HG02759 (cell line): ENCODE results near the gene EEF1G.
A peak's percentile ranks its signal among the peaks of the same experiment; 100 is the strongest.

Source experiments
- ATAC-seq: cut with Tn5 transposase; IDR thresholded peaks from one replicate; pipeline ENCODE4 v1.9.1; 2021; ENCODE audit warnings: mild to moderate bottlenecking, moderate library complexity; ENCODE audit not compliant: unreplicated experiment

EEF1G gene

DNA sequence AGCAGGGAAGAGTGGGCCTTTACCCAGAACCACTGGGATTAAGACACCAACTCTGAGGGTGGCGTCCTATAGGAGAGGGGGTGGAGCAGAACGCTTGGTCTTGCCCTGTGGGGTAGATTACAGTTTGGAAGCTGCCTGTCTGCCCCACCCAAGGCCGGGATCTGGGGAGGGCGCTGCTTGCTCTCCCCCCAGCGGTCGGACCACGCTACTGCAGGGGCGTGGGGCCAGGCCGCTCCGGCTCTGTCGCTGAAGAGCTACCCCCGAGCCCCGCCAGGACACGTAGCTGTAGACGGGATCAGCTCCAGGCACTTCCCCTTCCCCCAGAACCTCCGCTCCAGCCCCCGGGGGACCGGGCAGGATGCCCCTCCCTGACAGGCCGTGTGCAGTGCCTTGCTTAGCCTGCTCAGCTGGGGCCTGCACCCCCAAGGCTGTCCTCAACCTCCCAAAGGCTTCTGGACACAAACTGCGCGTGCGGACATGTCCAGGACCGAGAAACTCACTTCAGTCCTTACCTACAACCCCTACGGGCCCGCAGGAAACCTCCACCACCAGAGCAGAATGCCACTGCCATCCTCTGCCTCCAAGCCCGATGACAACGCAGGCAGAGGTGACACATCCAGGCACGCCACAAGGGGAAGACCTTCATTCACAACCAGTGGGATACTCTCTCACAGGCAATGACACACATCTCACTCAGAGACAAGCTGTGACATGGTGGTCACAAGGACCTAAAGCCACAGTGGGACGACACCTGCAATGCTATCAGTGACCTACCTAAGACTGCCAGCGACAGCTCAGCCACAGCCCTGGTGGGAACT, 30.7 kb downstream of the EEF1G start:
- no peak for ATAC-seq

DNA sequence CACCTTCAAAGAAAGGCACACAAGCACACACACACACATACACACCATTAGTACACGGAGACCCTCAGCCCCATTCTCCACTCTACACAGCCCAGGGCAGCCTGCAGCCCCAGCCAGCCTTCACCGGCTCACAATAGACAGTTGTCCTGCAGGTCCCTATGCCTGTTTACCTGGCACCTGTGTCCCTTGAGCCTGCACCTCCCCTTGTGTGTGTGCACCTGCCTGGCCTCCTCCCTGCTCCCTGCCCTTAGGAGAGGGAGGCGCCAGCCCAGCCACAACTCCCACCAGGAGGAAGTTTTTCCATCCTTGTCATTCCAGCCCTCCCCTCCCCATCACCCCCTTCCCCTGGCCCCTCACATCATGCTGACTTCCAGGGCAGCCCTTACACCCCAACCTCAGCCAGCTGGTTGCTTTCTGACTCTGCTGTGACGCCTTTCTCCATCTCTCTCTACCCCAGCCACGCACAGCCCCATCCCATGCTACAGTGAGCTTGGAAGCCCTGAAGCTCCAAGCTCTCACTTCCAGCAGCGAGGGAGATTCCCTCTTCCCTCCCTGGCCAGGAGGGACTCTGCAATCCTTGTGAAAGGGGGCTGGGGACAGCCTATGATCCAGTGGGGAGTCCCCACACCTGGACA, 31.5 kb downstream of the EEF1G start:
- ATAC-seq = no peak

DNA sequence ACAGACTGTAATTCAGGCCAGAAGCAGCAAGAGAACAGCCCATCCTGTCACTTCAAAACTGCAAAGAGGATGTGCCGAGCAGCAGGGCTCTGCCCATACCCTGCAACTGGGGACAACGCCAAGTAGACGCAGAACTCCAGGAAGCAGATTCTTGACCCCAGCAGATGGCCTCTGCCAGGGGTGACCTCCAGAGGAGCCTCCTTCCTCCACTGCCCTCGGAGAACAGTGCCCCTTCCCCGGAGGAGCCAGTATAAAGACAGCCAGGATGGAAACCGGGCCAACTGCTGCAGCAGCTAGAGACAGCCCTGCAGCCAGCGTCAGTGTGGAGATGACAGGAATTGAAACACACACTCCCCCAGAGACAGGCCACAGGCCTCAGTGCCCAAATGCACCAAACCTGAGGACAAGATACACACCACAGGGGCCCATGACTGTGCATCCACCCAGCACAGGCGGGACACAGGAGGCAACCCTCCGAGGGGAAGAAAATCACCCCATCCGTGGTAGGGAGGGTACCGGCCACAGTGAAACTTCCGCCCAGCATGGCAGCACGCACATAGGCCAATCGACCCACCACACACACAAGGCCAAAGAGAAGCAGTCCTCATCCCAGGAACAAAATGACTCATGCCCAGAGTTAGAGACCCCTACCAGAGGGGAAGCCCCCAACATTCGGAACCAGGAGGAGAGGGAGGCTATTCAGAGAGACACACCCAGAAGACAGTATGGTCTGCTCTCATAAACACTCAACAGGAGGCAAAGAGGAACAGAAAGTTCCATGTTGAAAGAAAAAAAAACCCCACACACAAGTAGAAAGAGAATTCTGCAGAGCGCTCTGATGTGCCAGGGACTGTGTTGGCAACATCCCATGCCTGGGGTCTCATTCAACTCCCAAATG, 32.6 kb downstream of the EEF1G start:
- peak; percentile 52 for ATAC-seq

DNA sequence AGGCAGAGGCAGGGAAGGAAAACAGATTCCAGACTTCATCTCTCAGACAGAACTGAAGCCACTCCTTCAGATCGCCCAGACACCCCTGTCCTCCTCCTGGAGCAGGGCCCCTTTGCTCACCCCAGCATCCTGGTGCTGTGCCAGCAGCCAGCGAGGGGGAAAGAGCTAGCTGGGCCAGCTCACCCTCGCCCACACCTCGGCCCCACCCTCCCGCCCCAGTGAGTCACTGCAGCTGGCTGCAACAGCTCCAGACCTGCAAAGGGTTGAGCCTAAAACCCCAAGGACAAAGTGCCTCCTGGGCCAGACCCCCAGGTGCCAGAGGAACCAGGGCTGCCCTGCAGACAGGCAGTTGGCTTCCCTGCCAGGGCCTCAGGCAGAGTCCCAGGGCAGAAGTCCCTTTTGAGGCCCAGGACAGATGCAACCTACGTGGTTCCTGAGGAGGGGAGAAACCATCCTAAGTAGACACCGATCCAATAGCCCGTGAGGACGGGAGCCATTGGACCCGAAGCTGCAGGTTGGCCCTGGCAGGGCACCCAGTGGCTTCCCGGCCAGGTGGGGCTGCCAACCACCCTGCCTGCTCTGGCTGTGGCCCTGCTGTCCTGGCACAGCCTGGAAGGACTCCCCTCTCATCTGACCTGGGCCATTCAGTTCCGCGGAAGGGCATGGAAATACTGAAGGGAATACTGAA, 34.3 kb downstream of the EEF1G start:
- ATAC-seq = no peak

DNA sequence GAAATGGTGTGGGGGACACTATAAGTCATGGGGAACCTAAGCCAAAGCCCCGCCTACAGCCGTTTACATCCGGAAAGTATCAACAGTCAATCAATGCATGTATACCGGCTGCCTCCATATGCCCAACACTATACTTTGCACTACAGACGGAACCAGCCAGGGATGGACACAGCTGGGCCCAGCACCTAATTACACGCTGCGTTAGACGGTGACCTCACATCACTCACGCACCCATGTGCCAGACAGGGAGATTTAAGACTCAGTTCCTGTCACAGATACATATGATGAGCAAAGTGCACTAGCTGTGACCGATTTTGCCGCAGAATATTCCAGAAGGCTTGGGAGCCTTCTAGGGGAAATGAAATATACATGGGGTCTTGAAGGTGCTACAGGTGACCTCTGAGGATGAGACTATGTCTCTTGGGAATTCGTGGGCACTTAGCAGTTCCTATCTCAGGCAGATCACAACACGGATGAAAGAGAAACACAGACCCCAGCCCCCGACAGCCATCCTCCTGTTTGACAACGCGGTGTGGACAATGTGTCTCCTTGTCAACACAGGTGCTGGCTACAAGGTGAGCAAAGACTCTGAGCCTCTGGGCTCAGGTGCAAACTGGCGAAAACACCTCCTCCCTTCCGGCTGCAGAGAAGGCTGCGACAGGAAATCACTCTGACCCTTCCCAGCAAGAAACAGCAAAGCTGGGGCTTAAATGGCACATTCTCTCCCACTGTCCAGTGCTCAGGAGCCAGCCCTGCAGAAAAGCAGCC, 35.0 kb downstream of the EEF1G start:
- ATAC-seq = no peak

DNA sequence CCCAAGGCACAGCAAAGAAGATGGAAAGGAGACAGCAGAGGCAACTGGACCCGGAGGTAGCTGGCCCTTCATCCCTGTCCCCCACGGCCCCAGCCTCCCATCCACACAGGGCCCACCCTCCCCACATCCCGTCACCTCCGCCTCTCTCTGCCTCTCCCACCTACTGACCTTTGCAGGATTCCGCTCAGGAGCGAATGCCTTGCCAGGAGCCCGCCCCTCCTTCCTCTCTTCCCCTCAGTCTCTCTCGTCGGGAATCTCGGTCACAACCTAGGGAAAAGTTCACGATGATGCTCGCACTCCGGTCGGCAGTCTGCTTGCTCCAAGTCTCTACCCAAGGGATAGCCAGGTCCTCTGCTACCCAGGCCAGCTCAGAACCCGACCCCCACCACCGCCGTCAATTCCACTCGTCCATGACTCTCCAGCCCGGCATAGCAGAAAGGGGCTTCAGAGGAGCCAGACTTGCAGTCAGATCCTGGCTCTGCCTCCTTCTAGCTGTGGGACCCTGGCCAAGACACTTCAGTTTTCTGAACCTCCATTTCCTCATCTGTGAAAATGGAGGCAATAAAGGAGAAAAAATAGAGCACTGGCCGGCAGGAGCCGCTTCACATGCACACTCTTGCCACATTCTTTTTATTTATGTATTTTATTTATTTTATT, 37.3 kb downstream of the EEF1G start:
- ATAC-seq = no peak

DNA sequence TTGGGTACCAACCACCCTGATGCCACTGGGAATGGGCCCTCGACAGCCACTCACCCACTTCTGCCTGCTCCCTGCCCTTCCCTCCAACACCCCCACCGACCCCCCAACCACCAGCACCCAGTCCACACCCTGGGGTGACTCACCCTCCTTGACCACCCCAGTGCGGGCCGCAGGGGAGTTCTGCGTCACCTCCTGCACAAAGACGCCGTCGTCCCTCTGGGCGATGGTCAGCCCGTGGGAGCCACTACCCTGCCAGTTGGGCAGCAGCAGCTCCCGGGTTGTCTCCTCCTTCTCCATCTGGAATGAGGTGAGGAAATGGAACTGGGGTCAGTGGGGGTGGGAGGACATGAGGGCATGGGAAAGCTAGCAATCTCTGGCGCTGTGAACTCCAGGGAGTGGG, 37.9 kb downstream of the EEF1G start:
- no peak for ATAC-seq

DNA sequence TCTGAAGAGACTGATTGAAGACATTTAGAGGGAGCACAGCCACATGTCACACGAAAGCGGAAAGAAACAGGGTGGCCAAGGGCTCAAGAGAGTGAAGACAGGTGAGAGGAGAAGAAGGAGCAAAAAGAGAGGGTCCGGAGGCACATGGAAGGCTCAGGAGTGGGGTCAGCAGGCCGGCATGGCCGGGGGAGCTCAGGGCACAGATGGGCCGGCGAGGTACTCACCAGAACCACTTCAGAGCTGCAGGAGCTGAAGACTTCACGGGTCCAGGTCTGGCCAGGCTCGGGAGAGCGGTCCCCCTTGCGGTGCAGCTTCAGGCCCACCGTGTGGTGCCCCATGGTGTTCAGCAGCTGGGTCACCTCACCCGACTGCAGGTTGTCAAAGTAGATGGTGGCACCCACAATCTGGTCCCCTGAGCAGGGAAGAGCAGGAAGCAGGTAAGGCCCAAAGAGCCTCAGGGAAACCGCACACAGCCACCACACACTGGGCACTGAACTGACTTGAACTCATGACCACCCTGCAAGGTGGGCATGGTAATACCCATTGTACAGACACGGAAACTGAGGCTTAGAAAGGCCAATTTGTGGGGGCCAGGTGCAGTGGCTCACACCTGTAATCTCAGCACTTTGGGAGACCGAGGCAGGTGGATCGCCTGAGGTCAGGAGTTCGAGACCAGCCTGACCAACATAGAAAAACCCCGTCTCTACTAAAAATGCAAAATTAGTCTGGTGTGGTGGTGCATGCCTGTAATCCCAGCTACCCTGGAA, 38.7 kb downstream of the EEF1G start:
- no peak for ATAC-seq

DNA sequence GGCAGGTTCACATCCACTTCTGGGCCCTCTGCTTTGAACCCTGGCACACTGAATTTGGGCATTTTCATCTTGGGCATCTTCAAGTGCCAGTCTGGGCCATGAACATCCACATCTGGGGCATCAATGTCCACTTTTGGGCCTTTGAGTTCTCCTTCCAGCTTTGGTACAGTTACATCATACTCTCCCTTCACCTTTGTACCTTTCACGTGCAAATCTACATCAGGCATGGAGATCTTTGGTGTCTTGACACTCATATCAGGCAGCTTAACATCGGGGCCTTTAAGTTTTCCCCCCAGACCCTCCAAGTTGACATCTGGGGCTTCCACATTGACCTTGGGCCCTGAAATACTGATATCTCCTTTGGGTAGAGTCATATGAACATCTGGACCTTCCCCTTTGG, 41.6 kb downstream of the EEF1G start:
- no peak for ATAC-seq

DNA sequence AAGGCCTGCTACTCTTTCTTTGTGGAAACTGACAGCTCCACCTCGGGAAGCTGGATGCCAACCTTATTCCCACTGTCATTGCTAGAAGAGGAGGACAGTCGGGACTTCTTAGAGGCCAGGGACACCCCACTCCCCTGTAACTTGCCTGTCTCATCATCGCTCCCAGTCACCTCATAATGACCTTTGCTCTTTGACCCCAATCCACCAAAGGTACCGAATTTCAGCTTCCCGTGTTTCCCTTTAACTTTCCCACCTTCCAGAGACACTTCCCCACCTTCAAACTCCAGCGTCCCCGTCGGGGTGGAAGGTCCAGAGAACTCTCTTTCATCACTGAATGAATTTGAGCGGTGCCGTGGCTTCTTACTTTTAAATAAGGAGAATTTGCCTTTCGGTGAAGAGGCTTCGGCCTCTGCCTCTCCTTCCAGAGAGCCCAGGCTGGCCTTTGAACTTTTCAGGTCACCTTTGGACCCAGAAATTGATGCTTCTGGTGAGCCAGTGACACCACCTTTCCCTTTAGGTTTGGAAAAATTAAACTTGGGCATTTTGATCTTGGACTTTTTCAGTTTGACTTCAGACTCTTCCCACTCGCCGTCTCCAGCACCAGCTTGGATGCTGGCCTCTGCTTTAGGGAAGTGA, 56.8 kb downstream of the EEF1G start:
- ATAC-seq = no peak

DNA sequence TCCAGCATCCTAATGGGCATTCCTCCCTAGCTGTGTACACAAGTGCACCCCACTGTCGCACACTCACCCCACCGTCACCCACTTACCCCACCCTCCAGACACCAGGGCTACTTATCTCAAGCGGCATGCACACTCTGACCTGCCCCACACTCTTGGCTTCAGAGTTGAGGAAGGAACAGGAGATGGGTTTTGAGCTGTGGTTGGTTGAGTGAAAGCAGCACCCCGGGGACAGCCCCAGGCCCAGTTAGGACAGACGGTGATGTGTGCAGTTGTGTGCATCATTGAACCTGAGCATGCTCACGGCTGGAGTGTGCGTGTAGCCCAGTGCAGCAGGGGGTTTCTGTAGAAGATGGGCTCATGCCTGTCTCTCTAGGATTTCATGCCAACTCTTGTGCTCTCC, 59.5 kb downstream of the EEF1G start:
- ATAC-seq = no peak

DNA sequence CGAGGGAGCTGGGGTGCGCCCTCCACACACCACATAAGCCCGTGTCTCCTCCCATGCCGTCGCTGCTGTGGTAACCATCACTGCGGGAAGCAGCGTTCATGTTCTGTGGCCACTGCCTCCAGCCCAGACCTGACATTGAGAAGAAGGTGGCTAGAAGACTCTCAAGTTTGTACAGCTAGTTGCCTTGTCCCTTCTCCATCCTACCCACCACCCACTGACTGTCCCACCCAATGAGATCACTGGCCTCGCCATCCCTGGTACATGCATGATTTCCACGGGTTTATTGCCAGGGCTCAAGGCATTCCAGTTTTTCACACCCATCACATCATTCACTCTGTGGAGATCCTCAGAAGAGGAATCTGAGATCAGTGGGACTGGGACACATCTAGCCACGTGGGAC, 60.1 kb downstream of the EEF1G start:
- no peak for ATAC-seq

DNA sequence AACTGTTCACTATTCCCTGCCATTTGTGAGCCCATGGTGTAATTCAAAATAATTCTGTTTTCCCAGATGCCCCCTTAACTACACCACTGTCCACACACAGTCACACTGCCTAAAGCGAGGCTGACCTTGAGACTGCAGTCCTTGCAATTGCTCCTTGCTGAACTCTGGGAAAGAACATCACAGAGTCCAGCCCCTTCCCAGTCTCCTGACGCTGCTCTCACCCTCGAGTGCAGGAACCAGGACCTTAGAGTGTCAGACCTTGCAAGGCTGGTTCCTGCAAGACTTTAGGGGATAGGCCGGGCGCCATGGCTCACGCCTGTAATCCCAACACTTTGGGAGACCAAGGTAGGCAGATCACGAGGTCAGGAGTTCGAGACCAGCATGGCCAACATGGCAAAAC, 60.7 kb downstream of the EEF1G start:
- no peak for ATAC-seq
